COLO668 (cell line): Measurements from ENCODE around the gene EIF4G3.
A peak's percentile ranks its signal among the peaks of the same experiment; 100 is the strongest.
"Not testable (repeated sequence)": the region's sequence is repeated elsewhere in the genome, so short reads cannot be mapped to it uniquely, and the experiment has no call there.

Experiments used
- DNase-seq: peaks from one replicate; lab custom pipeline; 2025; ENCODE audit not compliant: unreplicated experiment; lab: John Stamatoyannopoulos, UW

The EIF4G3 gene

DNA sequence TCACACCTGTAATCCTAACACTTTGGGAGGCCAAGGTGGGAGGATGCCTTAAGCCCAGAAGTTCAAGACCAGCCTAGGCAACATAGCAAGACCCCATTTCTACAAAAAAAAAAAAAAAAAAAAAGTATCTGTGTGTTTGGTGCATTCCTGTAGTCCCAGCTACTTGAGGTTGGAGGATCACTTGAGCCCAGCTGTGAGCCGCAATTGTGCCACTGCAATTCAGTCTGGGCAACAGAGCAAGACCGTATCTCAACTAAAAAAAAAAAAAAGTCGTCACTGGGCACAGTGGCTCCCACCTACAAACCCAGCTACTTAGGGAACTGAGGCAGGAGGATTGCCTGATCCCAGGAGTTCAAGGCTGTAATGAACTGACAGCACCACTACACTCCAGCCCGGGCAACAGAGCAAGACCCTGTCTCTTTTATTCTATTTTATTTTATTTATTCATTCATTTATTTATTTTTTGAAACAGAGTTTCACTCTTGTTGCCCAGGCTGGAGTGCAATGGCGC is 8.6 kb upstream of the EIF4G3 start:
- DNase-seq = no peak

DNA sequence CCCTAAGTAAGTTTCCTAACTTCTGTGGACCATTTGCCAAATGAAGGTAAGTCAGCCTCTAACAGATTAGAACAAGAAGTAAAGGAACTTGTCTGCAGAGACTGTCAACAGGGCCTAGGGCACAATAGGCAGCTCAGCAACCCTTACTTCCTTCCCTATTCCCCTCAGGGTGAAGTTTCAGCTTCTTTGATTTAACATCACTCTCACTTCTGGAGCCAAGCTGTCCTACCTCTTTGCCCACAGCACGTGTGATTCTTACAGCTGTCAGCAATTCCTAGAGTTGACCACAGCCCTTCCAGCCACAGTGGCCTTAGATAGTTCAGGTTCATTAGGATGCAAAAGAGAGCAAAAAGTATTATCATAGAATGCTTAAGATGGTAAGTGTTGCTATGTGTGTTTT is 7.6 kb upstream of the EIF4G3 start:
- DNase-seq = no peak

DNA sequence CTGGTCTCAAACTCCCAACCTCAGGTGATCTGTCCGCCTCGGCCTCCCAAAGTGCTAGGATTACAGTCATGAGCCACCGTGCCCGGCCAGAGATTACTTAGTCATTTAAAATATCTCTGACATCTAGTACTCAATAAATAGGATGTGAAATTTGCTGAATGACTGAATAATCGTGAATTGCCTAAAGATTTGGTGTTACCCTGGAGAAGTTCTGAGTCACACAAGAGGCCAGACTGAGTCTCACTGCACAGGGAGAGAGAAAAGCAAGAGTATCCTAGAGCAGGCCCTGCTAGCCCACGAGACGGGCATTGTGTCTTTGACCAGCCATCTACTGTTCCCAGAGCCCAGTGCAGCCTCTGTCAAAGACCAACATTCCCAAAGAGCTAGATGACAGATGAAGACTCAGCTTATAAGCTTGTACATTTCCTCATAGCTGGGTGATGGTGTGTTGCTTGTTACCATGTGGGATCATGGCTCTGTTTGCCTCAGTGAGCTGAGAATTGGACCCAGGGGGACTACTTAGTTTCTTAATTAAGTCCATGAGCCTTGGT is 5.6 kb upstream of the EIF4G3 start:
- no peak for DNase-seq

DNA sequence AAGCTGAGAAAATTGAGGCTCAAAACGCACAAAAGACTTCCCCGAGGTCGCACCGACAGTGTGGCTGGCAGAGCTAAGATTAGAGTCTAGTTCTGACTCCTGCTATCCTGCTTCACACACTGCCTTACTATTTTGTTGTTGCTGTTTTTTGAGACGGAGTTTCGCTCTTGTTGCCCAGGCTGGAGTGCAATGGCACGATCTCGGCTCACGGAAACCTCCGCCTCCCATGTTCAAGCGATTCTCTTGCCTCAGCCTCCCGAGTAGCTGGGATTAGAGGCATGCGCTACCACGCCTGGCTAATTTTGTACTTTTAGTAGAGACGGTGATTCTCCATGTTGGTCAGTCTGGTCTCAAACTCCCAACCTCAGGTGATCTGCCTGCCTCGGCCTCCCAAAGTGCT is 1.6 kb upstream of the EIF4G3 start:
- DNase-seq = not testable (repeated sequence)

DNA sequence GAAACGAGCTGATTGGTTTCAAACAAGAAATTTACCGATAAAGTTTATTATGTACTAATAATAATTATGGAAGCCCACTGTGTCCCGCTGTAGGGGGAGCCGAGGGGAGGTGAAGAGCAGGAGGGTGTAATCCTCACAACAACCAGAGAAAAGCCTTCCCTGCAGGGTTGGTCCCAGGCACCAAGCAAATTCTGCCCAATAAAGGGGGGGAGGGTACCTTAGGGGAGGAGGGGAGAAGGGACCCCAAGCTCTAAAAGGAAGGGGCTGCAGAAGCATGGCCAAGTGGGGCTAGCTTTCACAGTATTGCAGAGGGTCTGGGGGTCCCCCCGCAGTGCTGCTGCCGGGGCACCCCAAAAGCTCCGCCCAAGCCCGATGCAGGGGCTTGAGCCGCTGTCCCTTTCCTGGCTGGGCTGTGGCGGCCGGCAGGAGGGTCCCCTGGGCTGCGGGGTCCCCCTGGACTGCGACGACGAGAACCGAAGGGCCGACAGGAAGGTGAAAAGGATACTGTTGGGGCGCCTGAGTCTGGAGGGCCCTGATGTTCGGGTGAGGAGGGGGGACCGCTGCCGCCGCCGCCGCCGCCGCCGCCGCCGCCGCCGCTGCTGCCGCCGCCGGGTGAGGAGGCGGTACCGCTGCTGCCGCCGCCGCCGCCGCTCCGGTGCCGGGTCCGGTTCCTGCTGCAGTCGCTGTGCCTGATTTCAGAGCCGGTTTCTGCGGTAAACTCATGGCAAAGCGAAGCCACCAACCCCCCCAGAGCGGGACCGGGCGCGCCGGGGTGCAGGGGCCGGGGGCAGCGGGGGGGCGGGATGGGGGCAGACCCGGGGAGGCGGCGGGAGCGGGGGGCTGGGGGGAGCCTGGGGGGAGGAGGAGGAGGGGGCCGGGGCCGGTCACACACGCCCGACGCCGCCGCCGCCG is 771 bp downstream of the EIF4G3 start:
- DNase-seq = peak; percentile 76

DNA sequence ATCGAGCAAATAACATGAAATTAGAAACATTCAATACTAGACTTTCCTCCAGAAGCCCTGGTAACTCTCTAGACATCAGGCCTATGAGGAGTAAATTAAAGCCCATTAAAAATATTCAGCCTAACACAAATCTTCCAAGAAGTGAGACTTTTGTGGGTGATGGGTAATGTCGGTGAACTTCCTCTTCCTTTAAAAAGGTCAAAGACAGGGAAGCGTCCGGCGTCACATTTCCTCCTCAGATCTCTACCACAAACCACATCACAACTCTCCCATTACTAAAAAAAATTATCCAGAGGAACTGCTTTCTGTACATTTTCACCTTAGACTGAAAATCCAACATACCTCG is 1.4 kb downstream of the EIF4G3 start:
- peak; percentile 45 for DNase-seq

DNA sequence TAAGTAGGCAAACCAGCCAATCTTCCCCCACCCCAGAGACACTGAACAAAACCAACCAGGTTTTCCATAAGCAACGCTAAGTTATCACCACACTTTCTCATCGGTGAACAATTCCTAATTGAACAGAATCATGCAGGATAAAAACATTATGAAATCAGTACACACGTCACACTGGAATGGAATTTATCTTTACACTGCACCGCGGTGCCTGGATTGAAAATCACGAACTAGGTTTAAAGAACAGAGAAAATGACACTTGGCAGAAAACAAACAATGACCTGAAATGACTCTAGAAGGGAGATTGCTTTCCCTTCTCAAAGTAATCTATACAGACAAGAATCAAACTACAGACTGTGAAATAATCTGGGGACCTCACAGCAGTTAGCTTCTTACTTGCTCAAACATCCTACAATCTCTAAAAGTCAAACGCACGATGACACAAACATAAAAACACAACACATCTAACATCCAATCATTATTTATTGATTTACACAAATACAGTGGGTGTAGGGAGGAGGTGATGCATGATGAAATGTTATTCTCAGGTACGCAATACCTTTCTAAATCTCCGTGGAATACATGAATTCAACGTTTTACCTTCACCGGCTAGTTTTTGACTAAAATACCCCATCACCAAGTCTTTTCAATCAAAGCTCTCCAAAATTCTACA is 1.9 kb downstream of the EIF4G3 start:
- no peak for DNase-seq

DNA sequence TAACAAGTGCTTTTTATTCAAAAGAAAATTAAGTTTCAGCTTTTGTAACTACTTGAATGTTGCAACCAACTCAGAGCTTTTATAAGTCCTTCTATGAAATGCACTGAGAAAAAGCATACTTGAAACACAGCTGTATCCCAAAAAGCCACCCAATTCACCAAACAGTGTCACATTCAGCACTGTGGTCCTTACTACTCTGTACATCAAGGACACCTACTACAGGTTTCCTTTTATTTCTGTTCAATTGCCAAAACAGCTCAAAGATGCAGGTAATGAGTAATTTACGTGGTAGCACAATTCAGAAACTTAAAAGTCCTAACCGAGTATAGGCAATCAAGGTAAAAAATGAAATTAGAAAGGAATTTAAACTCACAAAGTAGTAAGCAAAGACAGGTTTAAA is 2.5 kb downstream of the EIF4G3 start:
- no peak for DNase-seq

DNA sequence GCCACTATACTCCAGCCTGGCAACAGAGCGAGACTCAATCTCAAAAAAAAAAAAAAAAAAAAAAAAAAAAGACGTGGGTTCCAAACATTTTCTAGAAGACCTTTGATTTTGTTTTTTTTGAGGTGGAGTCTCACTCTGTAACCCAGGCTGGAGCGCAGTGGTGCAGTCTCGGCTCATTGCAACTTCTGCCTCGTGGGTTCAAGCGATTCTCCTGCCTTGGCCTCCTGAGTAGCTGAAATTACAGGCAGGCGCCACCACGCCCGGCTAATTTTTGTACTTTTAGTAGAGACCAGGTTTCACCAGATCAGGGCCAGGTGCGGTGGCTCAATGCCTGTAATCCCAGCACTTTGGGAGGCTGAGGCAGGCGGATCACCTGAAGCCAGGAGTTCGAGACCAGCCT is 3.6 kb downstream of the EIF4G3 start:
- DNase-seq = not testable (repeated sequence)

DNA sequence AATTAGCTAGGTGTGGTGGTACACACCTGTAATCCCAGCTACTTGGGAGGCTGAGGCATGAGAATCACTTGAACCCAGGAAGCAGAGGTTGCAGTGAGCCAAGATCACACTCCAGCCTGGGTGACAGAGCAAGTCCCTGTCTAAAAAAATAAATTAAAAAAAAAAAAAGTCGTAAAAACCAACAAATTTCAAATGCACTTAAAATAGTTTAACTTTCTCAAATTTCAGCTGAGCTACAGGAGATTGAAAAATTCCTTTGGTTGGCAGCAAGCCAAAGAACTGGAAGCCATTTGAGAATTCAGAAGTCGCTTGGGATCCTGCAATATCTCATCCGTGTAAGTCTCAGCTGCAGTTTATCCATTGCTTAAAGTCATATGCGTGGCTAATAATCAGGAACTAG is 5.9 kb downstream of the EIF4G3 start:
- DNase-seq = not testable (repeated sequence)

DNA sequence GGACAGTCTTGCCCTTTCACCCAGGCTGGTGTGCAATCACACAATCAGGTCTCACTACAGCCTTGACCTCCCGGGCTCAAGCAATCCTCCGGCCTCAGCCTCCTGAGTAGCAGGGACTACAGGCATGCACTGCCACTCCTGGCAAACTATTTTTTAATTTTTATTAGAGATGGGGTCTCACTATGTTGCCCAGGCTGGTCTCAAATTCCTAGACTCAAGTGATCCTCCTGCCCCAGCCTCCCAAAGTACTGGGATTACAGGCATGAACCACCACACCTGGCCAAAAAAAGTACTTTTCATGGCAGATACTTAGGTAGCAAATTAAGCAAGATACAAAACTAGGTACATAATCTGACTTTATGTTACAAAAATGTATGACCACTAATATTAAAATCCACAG is 8.3 kb downstream of the EIF4G3 start:
- no peak for DNase-seq

DNA sequence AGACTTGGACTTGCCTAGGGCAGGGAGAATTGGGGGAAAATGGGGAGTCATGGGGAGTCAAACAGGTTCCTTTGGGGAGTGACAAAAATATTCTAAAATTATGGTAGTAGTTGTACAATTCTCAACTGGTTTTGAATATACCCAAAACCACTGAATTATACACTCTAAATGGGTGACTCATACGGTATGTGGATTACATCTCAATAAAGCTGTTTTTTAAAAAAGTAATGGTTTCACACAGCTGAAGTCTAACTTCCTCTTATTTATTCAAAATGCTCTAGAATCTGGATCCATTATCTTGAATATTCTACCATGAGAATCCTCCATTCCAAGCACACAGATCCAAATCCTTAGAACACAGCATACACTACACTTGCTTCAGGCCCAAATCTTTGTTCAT is 11.1 kb downstream of the EIF4G3 start:
- no peak for DNase-seq

DNA sequence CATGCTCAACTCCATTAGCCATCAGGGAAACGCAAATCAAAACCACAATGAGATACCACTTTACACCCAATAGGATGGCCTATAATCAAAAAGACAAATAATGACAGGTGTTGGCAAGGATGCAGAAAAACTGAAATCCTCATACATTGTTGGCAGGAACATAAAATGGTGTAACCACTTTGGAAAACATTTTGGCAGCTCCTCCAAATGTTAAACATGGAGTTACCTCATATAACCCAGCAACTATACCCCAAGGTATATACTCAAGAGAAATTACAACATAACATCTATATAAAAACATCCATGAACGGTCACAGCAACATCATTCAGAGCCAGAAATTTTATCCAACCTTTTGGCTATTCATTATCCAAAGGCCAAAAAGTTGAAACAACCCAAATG is 11.6 kb downstream of the EIF4G3 start:
- no peak for DNase-seq

DNA sequence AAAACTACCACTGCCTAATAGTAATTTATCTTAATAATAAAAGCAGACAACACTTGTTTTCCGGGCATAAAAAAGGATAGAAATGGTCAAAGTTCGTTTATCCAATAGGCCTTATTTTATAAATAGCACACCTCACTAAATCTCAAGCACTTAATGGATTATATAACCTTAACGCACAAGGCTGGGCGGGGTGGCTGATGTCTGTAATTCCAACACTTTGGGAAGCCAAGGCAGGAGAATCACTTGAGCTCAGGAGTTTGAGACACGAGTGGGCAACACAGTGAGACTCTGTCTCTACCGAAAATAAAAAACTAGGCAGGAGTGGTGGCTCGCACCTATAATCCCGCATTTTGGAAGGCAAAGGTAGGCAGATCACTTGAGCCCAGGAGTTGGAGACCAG is 12.4 kb downstream of the EIF4G3 start:
- no peak for DNase-seq

DNA sequence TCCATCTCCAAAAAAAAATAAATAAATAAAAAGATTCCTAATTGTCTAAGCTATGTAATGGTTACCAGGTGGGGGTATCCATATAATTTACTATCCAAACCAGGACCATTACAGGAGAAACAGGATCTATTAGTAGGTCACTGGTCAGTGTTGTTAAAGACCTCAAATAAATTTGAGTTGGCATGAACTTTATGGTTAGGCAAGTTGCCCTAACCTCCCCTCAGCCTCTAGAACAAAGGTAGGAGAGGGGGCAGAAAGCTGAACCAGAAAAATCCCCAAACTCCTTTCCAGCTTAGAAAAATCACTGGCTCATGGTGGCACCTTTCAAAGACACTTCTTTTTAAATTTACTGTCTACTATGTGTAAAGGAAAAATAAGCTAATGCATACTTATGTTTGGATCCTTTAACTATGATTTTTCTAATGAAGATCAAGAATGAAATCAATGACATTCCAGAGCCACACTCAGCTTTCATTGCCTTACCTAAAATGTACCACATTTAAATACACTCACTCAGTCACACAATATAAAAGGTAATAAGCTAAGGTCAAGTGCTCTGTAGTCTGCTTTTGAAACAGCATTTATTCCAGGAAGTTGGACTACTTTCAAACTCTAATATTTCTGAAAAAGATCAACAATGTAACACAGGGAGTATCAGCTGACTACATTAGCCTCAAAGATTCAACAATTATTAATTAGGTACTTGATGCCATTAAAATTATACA is 13.8 kb downstream of the EIF4G3 start:
- DNase-seq = no peak

DNA sequence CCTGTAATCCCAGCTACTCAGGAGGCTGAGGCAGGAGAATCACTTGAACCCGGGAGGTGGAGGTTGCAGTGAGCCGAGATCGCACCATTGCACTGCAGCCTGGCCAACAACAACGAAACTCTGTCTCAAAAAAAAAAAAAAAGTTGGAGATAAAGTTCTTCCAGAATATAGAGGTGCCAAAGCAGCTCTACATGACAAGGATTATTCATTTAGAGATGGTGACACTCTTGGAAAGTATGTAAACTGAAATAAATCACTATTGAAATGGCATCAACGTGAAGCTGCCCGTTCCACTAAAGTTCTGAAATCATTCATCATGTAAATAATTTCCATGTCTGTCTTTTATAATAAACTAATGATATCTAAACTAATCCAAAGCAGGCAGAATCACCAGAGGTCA is 14.9 kb downstream of the EIF4G3 start:
- no peak for DNase-seq

DNA sequence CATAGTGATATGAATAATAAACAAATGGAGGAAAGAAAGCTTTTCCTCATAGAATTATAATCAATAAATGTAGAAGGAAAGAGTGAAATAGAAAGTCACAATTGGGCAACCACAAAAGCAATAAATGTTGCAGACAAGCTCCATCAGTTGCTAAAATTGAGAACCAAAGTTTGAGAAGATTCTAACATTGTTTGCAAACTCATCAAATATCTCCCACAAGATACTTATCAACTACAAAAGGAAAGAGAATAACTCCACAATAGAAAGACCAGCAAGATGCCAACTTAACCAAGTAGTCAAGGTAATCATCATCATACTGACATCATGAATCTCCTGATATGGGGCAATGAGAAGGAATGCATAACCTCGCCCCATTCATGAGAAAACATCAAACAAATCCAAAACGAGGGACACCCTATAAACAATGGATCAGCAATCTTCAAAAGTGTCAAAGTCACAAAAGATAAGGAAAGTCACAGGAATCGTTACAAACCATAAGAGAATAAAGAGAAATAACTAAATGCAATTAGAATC is 16.4 kb downstream of the EIF4G3 start:
- DNase-seq = no peak

DNA sequence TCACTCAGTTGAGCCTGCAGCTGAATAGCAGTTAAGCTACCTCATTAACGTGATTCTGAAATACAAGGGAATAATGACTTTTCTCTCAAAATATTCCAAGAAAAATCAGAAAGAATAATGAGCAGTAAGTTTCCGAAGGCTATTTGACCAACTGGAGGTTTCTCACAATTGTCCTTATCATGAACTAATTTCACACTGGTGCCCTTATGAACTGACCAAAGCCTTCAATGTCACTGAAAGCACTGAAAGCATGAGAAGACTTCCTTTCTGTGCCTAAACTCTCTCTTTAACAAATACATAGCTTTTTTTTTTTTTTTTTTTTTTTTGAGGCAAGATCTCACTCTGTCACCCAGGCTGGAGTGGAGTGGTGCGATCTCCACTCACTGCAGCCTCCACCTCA is 18.8 kb downstream of the EIF4G3 start:
- no peak for DNase-seq

DNA sequence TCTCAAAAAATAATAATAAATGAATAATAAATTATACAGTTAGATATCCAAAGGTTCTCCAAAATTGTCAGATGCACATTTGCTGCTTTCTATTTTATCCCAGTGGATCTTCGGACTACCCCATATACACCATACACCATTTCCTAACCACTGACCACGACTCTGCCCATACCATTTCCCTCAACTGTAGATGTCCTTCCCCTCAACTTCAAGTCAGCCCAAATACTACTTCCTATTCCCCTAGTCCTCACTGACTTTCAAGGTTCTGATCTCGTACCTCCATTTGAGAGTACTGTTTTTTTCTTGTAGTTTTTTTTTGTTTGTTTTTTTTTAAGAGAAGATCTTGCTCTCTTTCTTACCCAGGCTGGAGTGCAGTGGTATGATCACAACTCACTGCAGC is 19.6 kb downstream of the EIF4G3 start:
- no peak for DNase-seq

DNA sequence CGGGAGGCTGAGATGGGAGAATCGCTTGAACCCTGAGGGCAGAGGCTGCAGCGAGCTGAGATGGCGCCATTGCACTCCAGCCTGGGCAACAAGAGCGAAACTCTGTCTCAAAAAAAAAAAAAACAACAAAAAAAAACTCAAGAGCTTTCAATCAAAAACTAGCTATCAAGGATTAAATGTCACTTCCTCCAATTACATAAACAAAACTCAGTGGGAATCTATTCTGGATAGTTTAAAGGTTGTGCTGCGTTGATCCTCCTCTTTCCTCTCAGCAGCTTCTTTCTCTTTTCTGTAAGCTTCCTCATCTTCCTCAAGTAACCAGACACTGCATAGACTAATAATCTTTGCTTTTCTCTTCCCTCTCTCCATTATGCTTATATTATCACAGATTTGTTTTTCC is 20.7 kb downstream of the EIF4G3 start:
- DNase-seq = no peak

DNA sequence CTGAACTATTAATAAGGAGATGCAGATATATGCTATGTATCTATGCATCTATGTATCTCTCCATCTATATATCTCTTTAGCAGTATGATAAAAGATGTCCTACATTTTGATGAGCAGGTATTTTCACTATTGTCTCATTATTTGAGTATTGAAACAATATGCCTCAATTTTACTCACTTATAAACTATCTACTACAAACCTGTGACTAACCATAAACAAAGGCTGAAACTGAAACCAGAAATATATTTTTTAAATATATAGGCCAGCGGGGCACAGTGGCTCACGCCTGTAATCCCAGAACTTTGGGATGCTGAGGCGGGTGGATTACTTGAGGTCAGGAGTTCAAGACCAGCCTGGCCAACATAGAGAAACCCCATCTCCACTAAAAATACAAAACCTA is 22.0 kb downstream of the EIF4G3 start:
- no peak for DNase-seq
